ENCODE results near the gene SUSD4.

Gene SUSD4

DNA sequence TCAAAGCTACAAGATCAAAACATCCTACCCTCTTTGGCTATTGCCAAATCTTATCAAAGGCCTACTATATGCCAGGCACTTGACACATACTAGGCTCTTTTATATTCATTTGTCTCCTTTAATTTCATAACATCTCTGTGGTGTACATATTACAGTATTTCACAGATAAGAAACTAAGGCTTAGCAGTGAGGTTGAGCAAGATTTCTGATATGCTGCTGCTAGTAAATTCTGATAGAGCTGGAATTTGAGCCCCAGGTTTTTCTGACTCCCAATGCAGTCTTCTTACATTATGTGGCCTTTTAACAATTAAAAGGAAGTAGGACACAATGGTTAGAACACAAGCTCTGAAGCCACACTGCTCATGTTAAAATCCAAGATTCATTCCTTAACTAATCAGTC, 46.1 kb upstream of the SUSD4 start:
- no peaks in the 10 kb centered on the region for H3K27me3 ChIP-seq (ENCODE audit: insufficient read depth, low read depth)
- no peak overlapping the region for H3K27ac ChIP-seq
- no peak overlapping the region for H2AFZ ChIP-seq (ENCODE audit: low read depth)
- H3K4me2 ChIP-seq = no peak overlapping the region
- H3K9ac ChIP-seq = no peak overlapping the region
- H4K20me1 ChIP-seq (ENCODE audit: insufficient read depth) = no peaks in the 10 kb centered on the region
- no peaks in the 10 kb centered on the region for H3K4me1 ChIP-seq (ENCODE audit: low read depth, poor library complexity, severe bottlenecking)
- no peaks in the 10 kb centered on the region for H3K79me2 ChIP-seq (ENCODE audit: insufficient read depth, low read depth)
- H3K4me3 ChIP-seq (IDR thresholded peaks at IDR 0.05; ENCODE audit: insufficient read depth, low read depth, low read length) = no peak overlapping the region
- no peaks in the 10 kb centered on the region for H3K36me3 ChIP-seq (ENCODE audit: insufficient read depth)
- TF ChIP-seq, protein P1, sequence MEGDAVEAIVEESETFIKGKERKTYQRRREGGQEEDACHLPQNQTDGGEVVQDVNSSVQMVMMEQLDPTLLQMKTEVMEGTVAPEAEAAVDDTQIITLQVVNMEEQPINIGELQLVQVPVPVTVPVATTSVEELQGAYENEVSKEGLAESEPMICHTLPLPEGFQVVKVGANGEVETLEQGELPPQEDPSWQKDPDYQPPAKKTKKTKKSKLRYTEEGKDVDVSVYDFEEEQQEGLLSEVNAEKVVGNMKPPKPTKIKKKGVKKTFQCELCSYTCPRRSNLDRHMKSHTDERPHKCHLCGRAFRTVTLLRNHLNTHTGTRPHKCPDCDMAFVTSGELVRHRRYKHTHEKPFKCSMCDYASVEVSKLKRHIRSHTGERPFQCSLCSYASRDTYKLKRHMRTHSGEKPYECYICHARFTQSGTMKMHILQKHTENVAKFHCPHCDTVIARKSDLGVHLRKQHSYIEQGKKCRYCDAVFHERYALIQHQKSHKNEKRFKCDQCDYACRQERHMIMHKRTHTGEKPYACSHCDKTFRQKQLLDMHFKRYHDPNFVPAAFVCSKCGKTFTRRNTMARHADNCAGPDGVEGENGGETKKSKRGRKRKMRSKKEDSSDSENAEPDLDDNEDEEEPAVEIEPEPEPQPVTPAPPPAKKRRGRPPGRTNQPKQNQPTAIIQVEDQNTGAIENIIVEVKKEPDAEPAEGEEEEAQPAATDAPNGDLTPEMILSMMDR (conservative IDR thresholded peaks at IDR 0.05; ENCODE audit: low read depth, low read length) = no peak

DNA sequence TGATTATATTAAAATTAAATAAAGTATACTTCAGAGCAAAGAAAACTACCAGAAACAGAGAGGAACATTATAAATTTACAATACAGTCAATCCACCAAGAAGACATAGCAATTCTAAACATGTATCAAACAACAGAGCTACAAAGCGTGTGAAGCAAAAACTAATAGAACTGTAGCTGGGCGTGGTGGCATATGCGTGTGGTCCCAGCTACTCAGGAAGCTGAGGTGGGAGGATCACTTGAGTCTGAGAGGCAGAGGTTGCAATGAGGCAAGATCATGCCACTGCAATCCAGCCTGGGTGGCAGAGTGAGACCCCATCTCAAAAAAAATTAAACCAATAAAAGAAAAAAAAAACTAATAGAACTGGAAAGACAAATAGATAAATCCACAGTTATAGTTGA, 41.5 kb upstream of the SUSD4 start:
- Histone ChIP-seq H3K27ac (no peak overlapping the region), H3K79me2 (ENCODE audit: insufficient read depth, low read depth) (no peaks in the 10 kb centered on the region), H3K4me2 (no peak overlapping the region), H3K9ac (no peak overlapping the region), H3K27me3 (ENCODE audit: insufficient read depth, low read depth) (no peaks in the 10 kb centered on the region), H4K20me1 (ENCODE audit: insufficient read depth) (no peaks in the 10 kb centered on the region), H3K4me3 (IDR thresholded peaks at IDR 0.05; ENCODE audit: insufficient read depth, low read depth, low read length) (no peak overlapping the region), H3K4me1 (ENCODE audit: low read depth, poor library complexity, severe bottlenecking) (no peaks in the 10 kb centered on the region), H2AFZ (ENCODE audit: low read depth) (no peak overlapping the region), H3K36me3 (ENCODE audit: insufficient read depth) (no peaks in the 10 kb centered on the region)
- TF ChIP-seq, protein P1 (conservative IDR thresholded peaks at IDR 0.05; ENCODE audit: low read depth, low read length) = no peak

DNA sequence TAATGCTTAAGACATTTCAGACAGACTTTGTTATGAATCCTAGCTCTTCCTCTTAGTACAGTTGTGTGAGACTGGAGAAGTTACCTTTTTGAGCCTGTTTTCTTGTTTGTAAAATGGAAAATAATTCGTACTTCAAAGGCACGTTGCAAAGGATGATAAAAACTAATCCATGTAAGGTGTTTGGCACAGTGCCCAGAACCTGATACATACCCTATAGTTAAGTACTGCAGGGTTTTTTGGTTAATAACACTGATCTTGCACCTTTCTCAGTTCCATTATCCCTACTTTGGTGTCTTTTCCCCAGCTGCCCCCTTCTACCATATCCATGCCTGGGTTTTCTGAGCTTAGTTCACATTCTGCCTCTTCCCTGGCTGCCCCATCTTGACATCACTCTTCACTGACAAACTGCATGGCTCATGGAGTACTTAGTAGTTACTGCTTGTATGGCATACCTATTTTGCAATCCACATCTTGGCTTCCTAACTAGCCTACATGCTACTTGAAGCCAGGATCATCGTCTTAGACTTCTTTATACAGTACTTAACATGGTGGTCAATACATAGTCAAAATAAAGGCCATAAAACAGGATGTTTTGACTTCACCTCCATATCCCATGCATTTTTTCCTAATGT, 39.3 kb upstream of the SUSD4 start:
- Histone ChIP-seq H3K4me2 (no peak overlapping the region), H4K20me1 (ENCODE audit: insufficient read depth) (no peaks in the 10 kb centered on the region), H3K4me1 (ENCODE audit: low read depth, poor library complexity, severe bottlenecking) (no peaks in the 10 kb centered on the region), H3K4me3 (IDR thresholded peaks at IDR 0.05; ENCODE audit: insufficient read depth, low read depth, low read length) (no peak overlapping the region), H2AFZ (ENCODE audit: low read depth) (no peak overlapping the region), H3K9ac (no peak overlapping the region), H3K36me3 (ENCODE audit: insufficient read depth) (no peaks in the 10 kb centered on the region), H3K79me2 (ENCODE audit: insufficient read depth, low read depth) (no peaks in the 10 kb centered on the region), H3K27ac (no peak overlapping the region), H3K27me3 (ENCODE audit: insufficient read depth, low read depth) (no peaks in the 10 kb centered on the region)
- TF ChIP-seq, protein P1 (conservative IDR thresholded peaks at IDR 0.05; ENCODE audit: low read depth, low read length) = no peak

DNA sequence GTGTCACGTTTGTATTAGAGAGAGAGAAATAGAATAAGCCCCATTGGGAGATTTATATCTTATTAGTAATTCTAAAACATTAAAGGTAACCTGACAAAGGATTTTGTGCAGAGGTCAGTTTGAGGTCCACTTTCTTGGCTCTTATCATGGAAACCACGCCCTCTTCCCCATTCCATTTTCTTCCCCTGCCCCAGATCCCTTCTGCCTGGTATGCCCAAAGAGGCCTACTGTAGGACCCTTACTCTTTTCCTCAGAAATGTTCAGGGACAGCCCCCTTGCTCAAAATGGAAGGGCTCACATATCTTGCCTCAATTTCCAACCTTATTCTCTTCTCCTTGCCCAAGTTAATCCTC, 38.8 kb upstream of the SUSD4 start:
- Histone ChIP-seq H3K79me2 (ENCODE audit: insufficient read depth, low read depth) (no peaks in the 10 kb centered on the region), H2AFZ (ENCODE audit: low read depth) (no peak overlapping the region), H3K36me3 (ENCODE audit: insufficient read depth) (no peaks in the 10 kb centered on the region), H3K4me2 (no peak overlapping the region), H3K27ac (no peak overlapping the region), H3K9ac (no peak overlapping the region), H3K27me3 (ENCODE audit: insufficient read depth, low read depth) (no peaks in the 10 kb centered on the region), H4K20me1 (ENCODE audit: insufficient read depth) (no peaks in the 10 kb centered on the region), H3K4me1 (ENCODE audit: low read depth, poor library complexity, severe bottlenecking) (no peaks in the 10 kb centered on the region), H3K4me3 (IDR thresholded peaks at IDR 0.05; ENCODE audit: insufficient read depth, low read depth, low read length) (no peak overlapping the region)
- TF ChIP-seq, protein P1 (conservative IDR thresholded peaks at IDR 0.05; ENCODE audit: low read depth, low read length) = no peak
